ENCODE data around the gene CCDC197.

Gene CCDC197

DNA sequence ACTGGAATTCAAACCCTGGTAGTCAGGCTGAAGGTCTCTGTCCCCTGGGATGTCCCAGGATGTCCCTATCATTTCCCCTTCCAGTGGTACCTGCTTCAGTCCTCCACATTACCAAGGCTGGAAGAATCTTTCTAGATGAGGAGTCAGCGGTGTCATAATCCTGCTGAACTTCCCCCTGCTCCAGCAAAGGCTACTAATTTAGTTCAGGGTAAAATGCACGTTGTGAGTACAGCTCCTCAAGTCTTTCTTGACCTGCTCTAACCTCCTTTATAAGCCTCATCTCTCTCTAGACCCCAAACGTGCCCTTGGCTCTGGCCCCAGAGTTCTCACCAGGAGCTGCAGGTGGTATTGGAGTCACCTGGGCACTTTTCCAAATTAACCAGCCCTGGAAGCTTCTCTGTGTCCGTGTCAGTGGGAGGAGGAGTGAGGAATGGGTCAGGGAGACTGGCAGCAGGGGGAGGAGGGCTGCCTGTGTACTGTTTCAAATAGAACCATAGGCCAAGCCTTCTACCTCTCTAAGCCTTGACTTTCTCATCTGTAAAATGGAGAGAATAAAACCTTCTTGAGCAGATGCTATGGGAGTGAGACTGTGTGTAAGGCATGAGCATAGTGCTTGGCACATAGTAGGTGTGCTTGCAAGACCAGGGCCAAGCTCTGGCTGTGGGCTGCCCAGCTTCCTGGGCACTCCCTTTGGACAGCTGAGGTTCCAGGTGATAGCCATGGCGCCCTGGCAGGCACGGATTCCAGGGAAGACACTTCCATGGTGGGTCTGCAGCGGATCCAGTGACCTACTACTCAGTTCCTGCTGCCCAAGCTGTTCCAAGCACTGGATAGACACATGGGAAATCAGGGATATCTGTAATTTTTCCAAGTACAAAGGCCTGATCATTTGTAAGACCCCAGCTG is 45.2 kb upstream of the CCDC197 start:
- no peak overlapping the region for H3K4me3 ChIP-seq (ENCODE audit: low read depth, low read length, poor library complexity, severe bottlenecking)
- H3K36me3 ChIP-seq (ENCODE audit: insufficient read depth, low read length), result peaks cover 71% of the 10 kb centered on the region
- H3K9ac ChIP-seq (ENCODE audit: low read length), result no peak overlapping the region
- H3F3A ChIP-seq (ENCODE audit: insufficient read depth, low read length), result no peaks in the 10 kb centered on the region
- H4K20me1 ChIP-seq (ENCODE audit: insufficient read depth, low read length), result no peaks in the 10 kb centered on the region
- no peaks in the 10 kb centered on the region for H3K27me3 ChIP-seq (ENCODE audit: insufficient read depth, low read length)
- H3K9me2 ChIP-seq (ENCODE audit: low read depth, low read length), result no peaks in the 10 kb centered on the region
- no peak overlapping the region for H3K4me2 ChIP-seq (ENCODE audit: low read length)
- H3K27ac ChIP-seq (ENCODE audit: low read depth, low read length, poor library complexity, severe bottlenecking), result peak overlapping the region; percentile 100
- H3K4me1 ChIP-seq (ENCODE audit: insufficient read depth, low read length, severe bottlenecking), result peaks cover 48% of the 10 kb centered on the region
- H3K79me2 ChIP-seq (ENCODE audit: insufficient read depth, low read length), result no peaks in the 10 kb centered on the region
- no peak overlapping the region for H2AFZ ChIP-seq (ENCODE audit: low read length)
- no peaks in the 10 kb centered on the region for H3K9me3 ChIP-seq (ENCODE audit: low read length)
- TF ChIP-seq, protein P1, sequence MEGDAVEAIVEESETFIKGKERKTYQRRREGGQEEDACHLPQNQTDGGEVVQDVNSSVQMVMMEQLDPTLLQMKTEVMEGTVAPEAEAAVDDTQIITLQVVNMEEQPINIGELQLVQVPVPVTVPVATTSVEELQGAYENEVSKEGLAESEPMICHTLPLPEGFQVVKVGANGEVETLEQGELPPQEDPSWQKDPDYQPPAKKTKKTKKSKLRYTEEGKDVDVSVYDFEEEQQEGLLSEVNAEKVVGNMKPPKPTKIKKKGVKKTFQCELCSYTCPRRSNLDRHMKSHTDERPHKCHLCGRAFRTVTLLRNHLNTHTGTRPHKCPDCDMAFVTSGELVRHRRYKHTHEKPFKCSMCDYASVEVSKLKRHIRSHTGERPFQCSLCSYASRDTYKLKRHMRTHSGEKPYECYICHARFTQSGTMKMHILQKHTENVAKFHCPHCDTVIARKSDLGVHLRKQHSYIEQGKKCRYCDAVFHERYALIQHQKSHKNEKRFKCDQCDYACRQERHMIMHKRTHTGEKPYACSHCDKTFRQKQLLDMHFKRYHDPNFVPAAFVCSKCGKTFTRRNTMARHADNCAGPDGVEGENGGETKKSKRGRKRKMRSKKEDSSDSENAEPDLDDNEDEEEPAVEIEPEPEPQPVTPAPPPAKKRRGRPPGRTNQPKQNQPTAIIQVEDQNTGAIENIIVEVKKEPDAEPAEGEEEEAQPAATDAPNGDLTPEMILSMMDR (IDR thresholded peaks at IDR 0.05; ENCODE audit: low read length), result no peak
- TF ChIP-seq EZH2 (IDR thresholded peaks at IDR 0.05; ENCODE audit: borderline replicate concordance, low read length), result no peak

DNA sequence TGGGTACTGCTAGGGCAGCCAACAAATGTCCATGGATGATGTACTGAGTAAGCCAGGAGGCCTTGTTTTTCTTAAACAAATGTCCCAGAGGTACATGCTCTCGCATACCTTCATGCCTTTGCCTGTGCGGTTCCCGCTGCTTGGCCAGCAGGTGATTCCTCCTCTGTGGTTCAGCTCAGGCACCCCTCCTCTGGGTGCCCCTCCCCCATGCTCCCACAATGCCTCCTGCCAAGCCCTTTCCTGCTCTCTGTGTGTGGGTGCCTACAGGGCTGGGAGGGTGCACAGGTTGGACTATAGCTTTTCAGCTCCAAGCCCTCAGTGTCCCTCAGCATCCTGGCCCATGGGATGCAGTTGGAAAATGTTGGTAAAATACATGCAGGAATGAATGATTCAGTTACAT is 44.3 kb upstream of the CCDC197 start:
- no peak overlapping the region for H2AFZ ChIP-seq (ENCODE audit: low read length)
- no peaks in the 10 kb centered on the region for H3K9me3 ChIP-seq (ENCODE audit: low read length)
- H3F3A ChIP-seq (ENCODE audit: insufficient read depth, low read length), result no peaks in the 10 kb centered on the region
- peak overlapping the region; percentile 100 for H3K27ac ChIP-seq (ENCODE audit: low read depth, low read length, poor library complexity, severe bottlenecking)
- H3K4me3 ChIP-seq (ENCODE audit: low read depth, low read length, poor library complexity, severe bottlenecking), result peak overlapping the region; percentile 62
- H3K9ac ChIP-seq (ENCODE audit: low read length), result peak overlapping the region; percentile 88; the same call in 1 of the 2 replicates
- no peaks in the 10 kb centered on the region for H3K9me2 ChIP-seq (ENCODE audit: low read depth, low read length)
- H4K20me1 ChIP-seq (ENCODE audit: insufficient read depth, low read length), result no peaks in the 10 kb centered on the region
- TF ChIP-seq, protein P1 (IDR thresholded peaks at IDR 0.05; ENCODE audit: low read length), result no peak
- TF ChIP-seq EZH2 (IDR thresholded peaks at IDR 0.05; ENCODE audit: borderline replicate concordance, low read length), result no peak
- H3K27me3 ChIP-seq (ENCODE audit: insufficient read depth, low read length), result no peaks in the 10 kb centered on the region
- H3K4me1 ChIP-seq (ENCODE audit: insufficient read depth, low read length, severe bottlenecking), result peaks cover 57% of the 10 kb centered on the region
- H3K4me2 ChIP-seq (ENCODE audit: low read length), result peak overlapping the region; percentile 93
- H3K79me2 ChIP-seq (ENCODE audit: insufficient read depth, low read length), result no peaks in the 10 kb centered on the region
- peaks cover 65% of the 10 kb centered on the region for H3K36me3 ChIP-seq (ENCODE audit: insufficient read depth, low read length)

DNA sequence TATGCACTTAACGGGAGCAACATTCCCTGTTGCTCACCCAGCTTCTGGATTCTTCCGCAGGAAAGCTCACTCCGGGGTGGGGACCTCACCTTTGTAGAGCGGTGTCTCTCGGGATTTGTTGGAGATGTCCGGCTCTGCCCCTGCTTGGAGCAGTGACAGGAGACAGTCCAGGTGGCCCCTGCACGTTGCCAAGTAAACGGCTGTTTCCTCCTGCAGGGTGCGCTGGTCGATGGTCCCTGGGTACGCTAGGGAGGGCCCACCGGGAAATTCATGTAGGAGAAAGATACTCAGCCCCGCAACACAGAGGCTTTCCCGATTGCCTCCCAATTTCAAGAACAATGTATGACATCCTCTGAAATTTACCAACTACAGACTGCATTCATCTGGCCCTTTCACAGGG is 43.8 kb upstream of the CCDC197 start:
- Histone ChIP-seq H3K79me2 (ENCODE audit: insufficient read depth, low read length) (no peaks in the 10 kb centered on the region), H3F3A (ENCODE audit: insufficient read depth, low read length) (no peaks in the 10 kb centered on the region), H3K9me3 (ENCODE audit: low read length) (no peaks in the 10 kb centered on the region), H3K27ac (ENCODE audit: low read depth, low read length, poor library complexity, severe bottlenecking) (peak overlapping the region; percentile 100), H3K4me1 (ENCODE audit: insufficient read depth, low read length, severe bottlenecking) (peaks cover 62% of the 10 kb centered on the region), H3K4me2 (ENCODE audit: low read length) (peak overlapping the region; percentile 93), H2AFZ (ENCODE audit: low read length) (no peak overlapping the region), H3K4me3 (ENCODE audit: low read depth, low read length, poor library complexity, severe bottlenecking) (peak overlapping the region; percentile 62), H4K20me1 (ENCODE audit: insufficient read depth, low read length) (no peaks in the 10 kb centered on the region), H3K9ac (ENCODE audit: low read length) (peak overlapping the region; percentile 88), H3K36me3 (ENCODE audit: insufficient read depth, low read length) (peaks cover 60% of the 10 kb centered on the region), H3K27me3 (ENCODE audit: insufficient read depth, low read length) (no peaks in the 10 kb centered on the region), H3K9me2 (ENCODE audit: low read depth, low read length) (no peaks in the 10 kb centered on the region)
- TF ChIP-seq, protein P1 (IDR thresholded peaks at IDR 0.05; ENCODE audit: low read length), result peak; percentile 62; the same call in 1 of the 2 replicates
- TF ChIP-seq EZH2 (IDR thresholded peaks at IDR 0.05; ENCODE audit: borderline replicate concordance, low read length), result no peak

Measured in OCI-LY1 (cell line).